PC-9 (cell line): ENCODE results near the gene HLA-DOA.

Experiments used
- CTCF ChIP-seq: fragments of 200-600 bp; sonication (generic); conservative IDR thresholded peaks from 2 replicates; pipeline ENCODE4 v1.6.1; 2017; ENCODE audit warnings: mixed run types, antibody characterized with exemption, mild to moderate bottlenecking, moderate library complexity
- EZH2 ChIP-seq: fragments of 200-600 bp; sonication (generic); IDR thresholded peaks from 2 replicates; pipeline ENCODE4 v1.8.0; 2017; ENCODE audit warnings: antibody characterized with exemption, low read depth

- TF ChIP-seq EZH2 (no peak), CTCF (no peak)
These were observed 9.5 kb upstream of the HLA-DOA start for GRCh38 chr6:33018904-33019303.
